HCT116 (cell line): Measurements from ENCODE around the gene TMC8. TPM values are rescaled to one million over a fixed set of nuclear protein-coding genes. Genes with fewer than 3 reads are reported as not detected.

Experiments
- ATAC-seq: fragments of 200-7000 bp; cut with Tn5 transposase; 2 replicates; pipeline ENCODE4 v1.9.1; 2020; ENCODE audit warnings: mild to moderate bottlenecking, moderate library complexity
- BruUV-seq: library from RNA; stranded (reverse); fragments of 400-500 nt; replicated peaks from 2 replicates; lab custom pipeline; 2021; lab: Mats Ljungman, UMichigan
- CTCF ChIA-PET: fragments of 300-600 bp; sonication (Branson Sonifier 250); formaldehyde crosslinking; loops from one replicate; lab custom pipeline; 2021; ENCODE audit warnings: antibody characterized with exemption; lab: Charles Lee
- POLR2A ChIA-PET: fragments of 300-600, 350-600 bp; sonication (Branson Sonifier 250); formaldehyde crosslinking; loops from one replicate; lab custom pipeline; 2021; ENCODE audit warnings: antibody characterized with exemption; lab: Charles Lee
- RAD21 ChIA-PET, 2 experiments: fragments of 300-600 bp; sonication (Branson Sonifier 250); formaldehyde crosslinking; loops; one replicate each; lab custom pipeline; 2023; ENCODE audit warnings: low total read pairs in 2 of 2; ENCODE audit not compliant: uncharacterized antibody in 2 of 2, unreplicated experiment in 2 of 2, low non-redundant PET in 1 of 2; lab: Charles Lee
- DNase-seq: peaks from one replicate; pipeline ENCODE4 v3.0.0-alpha.2; 2010; ENCODE audit warnings: low read depth, low spot score
- H2AFZ ChIP-seq: fragments of 200-600 bp; shearing (Covaris generic), sonication (generic); 2 replicates; pipeline ENCODE4 v1.6.1; 2017; ENCODE audit warnings: low read depth, mixed run types, mixed read lengths, antibody characterized with exemption, low read length; ENCODE audit not compliant: poor library complexity, severe bottlenecking
- H3K27ac ChIP-seq: 2 replicates; pipeline ENCODE4 v1.5.1; 2012; ENCODE audit warnings: low read depth, low read length
- H3K27me3 ChIP-seq: fragments of 200-600 bp; sonication (generic); 2 replicates; pipeline ENCODE4 v1.6.1; 2016; ENCODE audit warnings: mixed run types, low read length, mixed read lengths; ENCODE audit not compliant: insufficient read depth
- H3K36me3 ChIP-seq, 2 experiments: fragments of 200-500 bp in 1 of 2; fragments of 200-600 bp in 1 of 2; sonication (Bioruptor generic) in 1 of 2; sonication (generic) in 1 of 2; 2 replicates each; pipeline versions ENCODE4 v1.5.1 to v1.6.1; 2014 to 2016; ENCODE audit warnings: low read length in 2 of 2, inconsistent platforms in 1 of 2, mixed read lengths in 1 of 2, mixed run types in 1 of 2; ENCODE audit not compliant: insufficient read depth in 2 of 2, control insufficient read depth in 1 of 2
- H3K4me1 ChIP-seq, 2 experiments: fragments of 200-600 bp in 1 of 2; sonication (generic) in 1 of 2; 2 replicates each; pipeline versions ENCODE4 v1.5.1 to v1.6.1; 2012 to 2017; ENCODE audit warnings: low read length in 2 of 2, inconsistent platforms in 1 of 2, mild to moderate bottlenecking in 1 of 2, mixed read lengths in 1 of 2, mixed run types in 1 of 2, moderate library complexity in 1 of 2; ENCODE audit not compliant: insufficient read depth in 2 of 2, control insufficient read depth in 1 of 2
- H3K4me2 ChIP-seq: fragments of 200-600 bp; sonication (generic); 2 replicates; pipeline ENCODE4 v1.6.1; 2017; ENCODE audit warnings: mixed run types, low read length, mixed read lengths
- H3K4me3 ChIP-seq, 2 experiments: fragments of 200-600 bp in 1 of 2; sonication (generic) in 1 of 2; replicated peaks in 1 of 2; 2 replicates each; pipeline ENCODE4 v1.5.1; 2011 to 2016; ENCODE audit warnings: low read length in 2 of 2, control low read depth in 1 of 2, low read depth in 1 of 2, mild to moderate bottlenecking in 1 of 2, mixed read lengths in 1 of 2, mixed run types in 1 of 2
- H3K79me2 ChIP-seq: fragments of 200-600 bp; sonication (generic); 2 replicates; pipeline ENCODE4 v1.6.1; 2017; ENCODE audit warnings: mild to moderate bottlenecking, mixed run types, low read length, moderate library complexity, mixed read lengths; ENCODE audit not compliant: insufficient read depth
- H3K9ac ChIP-seq: fragments of 200-600 bp; sonication (generic); 2 replicates; pipeline ENCODE4 v1.6.1; 2016; ENCODE audit warnings: low read length, mixed read lengths
- H3K9me2 ChIP-seq: fragments of 200-600 bp; sonication (generic), shearing (Covaris generic); 2 replicates; pipeline ENCODE4 v1.6.1; 2017; ENCODE audit warnings: mixed run types, mild to moderate bottlenecking, moderate library complexity; ENCODE audit not compliant: insufficient read depth
- H3K9me3 ChIP-seq, 2 experiments: fragments of 200-500 bp in 1 of 2; fragments of 200-600 bp in 1 of 2; sonication (Bioruptor generic) in 1 of 2; sonication (generic) in 1 of 2; 2 replicates each; pipeline ENCODE4 v1.6.1; 2014 to 2017; ENCODE audit warnings: low read length in 2 of 2, mixed read lengths in 2 of 2, inconsistent platforms in 1 of 2, low read depth in 1 of 2, mild to moderate bottlenecking in 1 of 2, mixed run types in 1 of 2, moderate library complexity in 1 of 2; ENCODE audit not compliant: control insufficient read depth in 1 of 2, insufficient read depth in 1 of 2
- H4K20me1 ChIP-seq: fragments of 200-600 bp; sonication (generic), shearing (Covaris generic); 2 replicates; pipeline ENCODE4 v1.6.1; 2017; ENCODE audit warnings: mixed run types, mild to moderate bottlenecking, moderate library complexity; ENCODE audit not compliant: insufficient read depth
- CBX3 ChIP-seq: IDR thresholded peaks from 2 replicates; pipeline ENCODE4 v1.6.1; 2012; ENCODE audit warnings: low read depth
- EZH2 ChIP-seq: fragments of 200-600 bp; sonication (generic); IDR thresholded peaks from 2 replicates; pipeline ENCODE4 v1.6.1; 2017; ENCODE audit warnings: antibody characterized with exemption, mixed run types
- JUND ChIP-seq: IDR thresholded peaks from 2 replicates; pipeline ENCODE4 v1.6.1; 2012
- TCF7L2 ChIP-seq: IDR thresholded peaks from 2 replicates; pipeline ENCODE4 v1.7.0; 2011; ENCODE audit warnings: borderline replicate concordance, inconsistent platforms; ENCODE audit not compliant: insufficient read depth, insufficient read length; ENCODE audit errors: extremely low read depth
- intact Hi-C: fragments of 100-400 bp; cut with micrococcal nuclease; formaldehyde crosslinking; loops from 2 replicates; pipeline ENCODE4 v1.10.0; 2022
- total RNA-seq: library from RNA; stranded (reverse); gene quantifications from one replicate; pipeline ENCODE4 v1.2.1, GENCODE V29; 2021; ENCODE audit not compliant: unreplicated experiment
- TF ChIP-seq, protein P1 (sequence below): IDR thresholded peaks from 2 replicates; pipeline ENCODE4 v1.6.1; 2012; ENCODE audit warnings: low read depth

TMC8 gene
- total RNA-seq, 1 experiment from 2014 or later = 7.8 TPM

DNA sequence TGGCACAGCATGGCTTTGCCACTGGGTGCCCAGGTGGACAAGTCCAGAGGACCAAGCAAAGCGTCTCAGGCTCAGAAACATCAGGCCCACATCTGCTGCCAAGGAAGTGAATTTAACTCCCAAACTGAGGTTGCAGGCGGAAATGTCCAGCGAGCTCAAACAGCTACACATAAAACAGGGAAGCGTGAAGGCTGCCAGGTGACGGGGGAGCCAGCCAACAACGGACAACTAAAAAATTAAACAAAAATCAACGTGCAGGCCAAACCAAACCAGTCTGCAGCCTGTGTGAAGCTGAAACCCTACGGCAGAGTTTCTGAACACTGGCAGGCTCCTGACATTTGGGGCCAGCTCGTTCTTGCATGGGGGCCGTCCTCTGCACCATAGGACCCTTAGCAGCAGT, 53.8 kb downstream of the TMC8 start:
- no peaks in the 10 kb centered on the region for H4K20me1 ChIP-seq
- intact Hi-C loops = no loop called here
- H3K27me3 ChIP-seq = no peaks in the 10 kb centered on the region
- ChIA-PET RAD21 (no interaction called here), CTCF (interaction anchor here (0.9 kb wide), 1 partner anchor 165 kb away, joined by 3 read pairs; no protein-coding TSS in a partner anchor), POLR2A (interaction anchor here (4.1 kb wide), 1 partner anchor 10 kb away, joined by 44 read pairs; no protein-coding TSS in a partner anchor)
- no peaks in the 10 kb centered on the region for H3K9me2 ChIP-seq
- DNase-seq (no peak), ATAC-seq (no peak)
- no peaks in the 10 kb centered on the region for H3K9me3 ChIP-seq
- 0 out of 2 replicates have a peak overlapping the region, but pooled peaks have one; percentile 99 for H3K4me2 ChIP-seq
- no peak overlapping the region for H2AFZ ChIP-seq
- no TSS peak for BruUV-seq
- H3K4me3 ChIP-seq = no peak overlapping the region
- peaks cover 14 to 45% of the 10 kb centered on the region in 2 experiments for H3K4me1 ChIP-seq
- H3K27ac ChIP-seq = no peak overlapping the region
- peaks cover 38 to 51% of the 10 kb centered on the region in 2 experiments for H3K36me3 ChIP-seq
- TF ChIP-seq CBX3 (no peak), TCF7L2 (no peak), EZH2 (no peak), JUND (no peak)
- TF ChIP-seq, protein P1, sequence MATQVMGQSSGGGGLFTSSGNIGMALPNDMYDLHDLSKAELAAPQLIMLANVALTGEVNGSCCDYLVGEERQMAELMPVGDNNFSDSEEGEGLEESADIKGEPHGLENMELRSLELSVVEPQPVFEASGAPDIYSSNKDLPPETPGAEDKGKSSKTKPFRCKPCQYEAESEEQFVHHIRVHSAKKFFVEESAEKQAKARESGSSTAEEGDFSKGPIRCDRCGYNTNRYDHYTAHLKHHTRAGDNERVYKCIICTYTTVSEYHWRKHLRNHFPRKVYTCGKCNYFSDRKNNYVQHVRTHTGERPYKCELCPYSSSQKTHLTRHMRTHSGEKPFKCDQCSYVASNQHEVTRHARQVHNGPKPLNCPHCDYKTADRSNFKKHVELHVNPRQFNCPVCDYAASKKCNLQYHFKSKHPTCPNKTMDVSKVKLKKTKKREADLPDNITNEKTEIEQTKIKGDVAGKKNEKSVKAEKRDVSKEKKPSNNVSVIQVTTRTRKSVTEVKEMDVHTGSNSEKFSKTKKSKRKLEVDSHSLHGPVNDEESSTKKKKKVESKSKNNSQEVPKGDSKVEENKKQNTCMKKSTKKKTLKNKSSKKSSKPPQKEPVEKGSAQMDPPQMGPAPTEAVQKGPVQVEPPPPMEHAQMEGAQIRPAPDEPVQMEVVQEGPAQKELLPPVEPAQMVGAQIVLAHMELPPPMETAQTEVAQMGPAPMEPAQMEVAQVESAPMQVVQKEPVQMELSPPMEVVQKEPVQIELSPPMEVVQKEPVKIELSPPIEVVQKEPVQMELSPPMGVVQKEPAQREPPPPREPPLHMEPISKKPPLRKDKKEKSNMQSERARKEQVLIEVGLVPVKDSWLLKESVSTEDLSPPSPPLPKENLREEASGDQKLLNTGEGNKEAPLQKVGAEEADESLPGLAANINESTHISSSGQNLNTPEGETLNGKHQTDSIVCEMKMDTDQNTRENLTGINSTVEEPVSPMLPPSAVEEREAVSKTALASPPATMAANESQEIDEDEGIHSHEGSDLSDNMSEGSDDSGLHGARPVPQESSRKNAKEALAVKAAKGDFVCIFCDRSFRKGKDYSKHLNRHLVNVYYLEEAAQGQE = no peak
- peaks cover 78% of the 10 kb centered on the region for H3K79me2 ChIP-seq
- H3K9ac ChIP-seq = peak overlapping the region; percentile 14; the same call in 1 of the 2 replicates
